Glutamatergic neuron (in vitro differentiated cells): ENCODE results near the gene ELF4. TPM values are rescaled to one million over a fixed set of nuclear protein-coding genes. Genes with fewer than 3 reads are reported as not detected.

Experiments
- DNase-seq: peaks from one replicate; pipeline ENCODE4 v3.0.0; 2022
- H3K27ac Mint-ChIP-seq: one replicate; pipeline ENCODE4 v1.8.0; 2020; ENCODE audit warnings: mild to moderate bottlenecking, mixed read lengths, inconsistent platforms; ENCODE audit not compliant: unreplicated experiment
- H3K27me3 Mint-ChIP-seq: one replicate; pipeline ENCODE4 v1.8.0; 2020; ENCODE audit warnings: mild to moderate bottlenecking, moderate library complexity, mixed read lengths, inconsistent platforms; ENCODE audit not compliant: unreplicated experiment
- H3K36me3 Mint-ChIP-seq: one replicate; pipeline ENCODE4 v1.8.0; 2020; ENCODE audit warnings: mild to moderate bottlenecking, mixed read lengths, inconsistent platforms; ENCODE audit not compliant: unreplicated experiment
- H3K4me1 Mint-ChIP-seq: one replicate; pipeline ENCODE4 v1.8.0; 2020; ENCODE audit warnings: mild to moderate bottlenecking, low read depth, mixed read lengths, inconsistent platforms; ENCODE audit not compliant: unreplicated experiment
- H3K4me3 Mint-ChIP-seq: one replicate; pipeline ENCODE4 v1.8.0; 2020; ENCODE audit warnings: mild to moderate bottlenecking, mixed read lengths, inconsistent platforms; ENCODE audit not compliant: unreplicated experiment
- H3K9me3 Mint-ChIP-seq: one replicate; pipeline ENCODE4 v1.8.0; 2020; ENCODE audit warnings: mild to moderate bottlenecking, moderate library complexity, mixed read lengths, inconsistent platforms; ENCODE audit not compliant: unreplicated experiment
- CTCF ChIP-seq: fragments of 200-600 bp; sonication (generic); IDR thresholded peaks from one replicate; pipeline ENCODE4 v1.5.0; 2021; ENCODE audit not compliant: partially characterized antibody, unreplicated experiment
- total RNA-seq: library from RNA; stranded (reverse); fragmentation: NEBNext Ultra II Directional; extraction: Animal tissue kit (Norgen Biotek cat#: 25700); gene quantifications from one replicate; pipeline ENCODE4 v1.2.1, GENCODE V29; 2021; ENCODE audit not compliant: unreplicated experiment

ELF4 gene
- total RNA-seq, 1 donor from 2014 or later: 0.10 TPM

GRCh38 chrX:130106071-130106470, 4.2 kb downstream of the ELF4 start:
- Mint-ChIP-seq H3K9me3 (peaks cover 3% of the 10 kb centered on the region), H3K36me3 (no peaks in the 10 kb centered on the region), H3K4me1 (no peaks in the 10 kb centered on the region), H3K27me3 (peaks cover 9% of the 10 kb centered on the region), H3K27ac (no peak overlapping the region), H3K4me3 (no peak overlapping the region)
- TF ChIP-seq CTCF: no peak
- DNase-seq: no peak

- Mint-ChIP-seq H3K4me3 (no peak overlapping the region), H3K36me3 (no peaks in the 10 kb centered on the region), H3K27ac (no peak overlapping the region), H3K9me3 (peaks cover 3% of the 10 kb centered on the region), H3K4me1 (no peaks in the 10 kb centered on the region), H3K27me3 (peaks cover 9% of the 10 kb centered on the region)
- TF ChIP-seq CTCF: no peak
- DNase-seq: no peak
Measured at GRCh38 chrX:130105244-130105643, 5.1 kb downstream of the ELF4 start.

- Mint-ChIP-seq H3K36me3 (no peaks in the 10 kb centered on the region), H3K4me1 (peaks cover 1% of the 10 kb centered on the region), H3K9me3 (peaks cover 3% of the 10 kb centered on the region), H3K27ac (no peak overlapping the region), H3K4me3 (no peak overlapping the region), H3K27me3 (peaks cover 6% of the 10 kb centered on the region)
- no peak for TF ChIP-seq CTCF
- DNase-seq: no peak
Measured at GRCh38 chrX:130103605-130104004, 6.7 kb downstream of the ELF4 start.

- no peak overlapping the region for H3K4me3 Mint-ChIP-seq
Measured at GRCh38 chrX:130100180-130100579, 10.1 kb downstream of the ELF4 start.

GRCh38 chrX:130098210-130098552, 12.1 kb downstream of the ELF4 start:
- H3K4me3 Mint-ChIP-seq: no peak overlapping the region
- TF ChIP-seq CTCF: no peak
- H3K4me1 Mint-ChIP-seq: peaks cover 5% of the 10 kb centered on the region
- no peak overlapping the region for H3K27ac Mint-ChIP-seq
- no peak for DNase-seq
- H3K9me3 Mint-ChIP-seq: peaks cover under 1% of the 10 kb centered on the region
- no peaks in the 10 kb centered on the region for H3K36me3 Mint-ChIP-seq
- H3K27me3 Mint-ChIP-seq: no peaks in the 10 kb centered on the region

More at GRCh38 chrX:130100180-130100579, 10.1 kb downstream of the ELF4 start:
- H3K27me3 Mint-ChIP-seq: no peaks in the 10 kb centered on the region
- no peak overlapping the region for H3K27ac Mint-ChIP-seq
- no peak for TF ChIP-seq CTCF
- DNase-seq: no peak
- no peaks in the 10 kb centered on the region for H3K36me3 Mint-ChIP-seq
- peaks cover 1% of the 10 kb centered on the region for H3K9me3 Mint-ChIP-seq
- H3K4me1 Mint-ChIP-seq: peaks cover 5% of the 10 kb centered on the region
